ENCODE data around the gene DCC. TPM values are rescaled to one million over a fixed set of nuclear protein-coding genes. Genes with fewer than 3 reads are reported as not detected.

Gene DCC
- total and polyA plus RNA-seq, 10 donors = 0.03 to 9.2 (median 0.91) TPM; not detected in 1

DNA sequence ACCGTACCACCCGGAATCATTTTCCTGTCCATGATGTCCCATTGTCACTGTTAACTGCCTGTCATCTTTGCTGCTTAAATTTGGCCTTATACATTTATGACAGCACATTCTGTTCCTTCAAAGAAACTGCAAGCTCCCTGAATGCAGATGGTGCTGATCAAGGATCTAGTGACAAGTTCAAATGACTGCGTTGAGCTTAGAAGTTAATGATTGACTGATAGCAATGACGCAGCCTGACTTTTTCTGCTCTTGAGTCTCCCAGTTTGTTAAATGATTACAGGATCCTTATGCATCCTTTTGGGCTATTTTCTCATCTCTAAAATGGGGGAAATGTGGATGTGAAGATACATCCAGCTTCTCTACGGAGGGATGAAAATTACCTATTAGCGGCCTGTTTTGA, 159.0 kb downstream of the DCC start:
- H3K9me3 ChIP-seq = peaks cover 0 to 24% (median 14%) of the 10 kb centered on the region in 8 donors
- H3K4me1 ChIP-seq = no peaks in the 10 kb centered on the region
- 67 to 76% (median 72%) methylated on average over 6 of the region's 6 CpGs for WGBS, 5 donors
- H3K36me3 ChIP-seq = no peaks in the 10 kb centered on the region
- no peak for DNase-seq
- H3K27ac ChIP-seq = no peak overlapping the region
- intact Hi-C loops (cut with DNase I; ENCODE audit: low total_unique reads) = no loop called here
- TF ChIP-seq CTCF (IDR thresholded peaks at IDR 0.05 in 8 of 11, conservative IDR thresholded peaks at IDR 0.05 in 3 of 11) = no peak
- H3K4me3 ChIP-seq = no peak overlapping the region
- H3K27me3 ChIP-seq (replicated peaks in 1 of 7) = no peaks in the 10 kb centered on the region

DNA sequence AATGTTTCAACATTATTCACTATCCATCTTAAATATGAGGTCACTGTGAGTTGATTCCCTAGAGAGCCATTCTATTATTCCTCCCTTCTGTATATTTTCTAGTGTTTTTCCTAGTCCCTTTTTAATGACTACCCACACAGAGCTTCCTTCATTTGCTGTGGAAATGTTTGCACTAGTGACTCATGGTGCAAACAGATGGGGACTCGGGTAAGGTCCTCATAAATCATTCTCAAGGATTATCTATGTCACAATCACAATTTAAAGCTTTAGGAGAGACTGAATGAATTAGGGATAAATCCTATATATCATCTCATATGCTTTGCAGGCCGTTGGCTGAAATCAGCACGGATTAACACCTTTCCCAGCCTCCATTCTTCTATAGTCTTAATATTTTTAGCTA, 159.6 kb downstream of the DCC start:
- TF ChIP-seq CTCF (IDR thresholded peaks at IDR 0.05 in 8 of 11, conservative IDR thresholded peaks at IDR 0.05 in 3 of 11) (no peak), POLR2AphosphoS5 (IDR thresholded peaks at IDR 0.05) (no peak), POLR2A (IDR thresholded peaks at IDR 0.05) (no peak)
- intact Hi-C loops (cut with DNase I; ENCODE audit: low total_unique reads) = no loop called here
- 47 to 60% (median 54%) methylated on average over 3 of the region's 3 CpGs for WGBS, 5 donors
- H3K9me3 ChIP-seq = peaks cover 0 to 17% (median 8%) of the 10 kb centered on the region in 8 donors
- DNase-seq = no peak
- H3K27ac ChIP-seq = no peak overlapping the region
- no peak overlapping the region for H3K4me3 ChIP-seq
- H3K4me1 ChIP-seq = no peaks in the 10 kb centered on the region
- no peaks in the 10 kb centered on the region for H3K36me3 ChIP-seq
- no peaks in the 10 kb centered on the region for H3K27me3 ChIP-seq (replicated peaks in 1 of 7)

GRCh38 chr18:52504589-52504988, 164.6 kb downstream of the DCC start:
- Histone ChIP-seq H3K4me1 (no peaks in the 10 kb centered on the region), H3K27ac (no peak overlapping the region), H3K9me3 (no peaks in the 10 kb centered on the region), H3K36me3 (no peaks in the 10 kb centered on the region), H3K27me3 (replicated peaks in 1 of 7) (no peaks in the 10 kb centered on the region), H3K4me3 (no peak overlapping the region)
- intact Hi-C loops (cut with DNase I; ENCODE audit: low total_unique reads) = no loop called here
- TF ChIP-seq POLR2A (IDR thresholded peaks at IDR 0.05) = no peak
- TF ChIP-seq POLR2AphosphoS5 (IDR thresholded peaks at IDR 0.05) = no peak
- no peak for TF ChIP-seq CTCF (IDR thresholded peaks at IDR 0.05 in 8 of 11, conservative IDR thresholded peaks at IDR 0.05 in 3 of 11)
- 70 to 89% (median 72%) methylated on average over 5 of the region's 5 CpGs for WGBS, 5 donors
- DNase-seq = no peak

- intact Hi-C loops (cut with DNase I; ENCODE audit: low total_unique reads) = loop anchor here (10.0 kb wide), 1 partner anchor 75 kb away; no protein-coding TSS in a partner anchor
- 61 to 86% (median 78%) methylated on average over 3 of the region's 3 CpGs for WGBS, 5 donors
- H3K27ac ChIP-seq = no peak overlapping the region
- H3K4me3 ChIP-seq = no peak overlapping the region
- no peak for DNase-seq
- no peaks in the 10 kb centered on the region for H3K9me3 ChIP-seq
- H3K36me3 ChIP-seq = no peaks in the 10 kb centered on the region
- no peaks in the 10 kb centered on the region for H3K27me3 ChIP-seq (replicated peaks in 1 of 7)
- no peak for TF ChIP-seq CTCF (IDR thresholded peaks at IDR 0.05 in 8 of 11, conservative IDR thresholded peaks at IDR 0.05 in 3 of 11)
- TF ChIP-seq POLR2A (IDR thresholded peaks at IDR 0.05) = no peak
- TF ChIP-seq POLR2AphosphoS5 (IDR thresholded peaks at IDR 0.05) = no peak
- H3K4me1 ChIP-seq = no peaks in the 10 kb centered on the region
These were observed 170.1 kb downstream of the DCC start for GRCh38 chr18:52510139-52510538.

All from spleen (tissue), 11 donors.